ENCODE data around the gene RPTOR.

The RPTOR gene

DNA sequence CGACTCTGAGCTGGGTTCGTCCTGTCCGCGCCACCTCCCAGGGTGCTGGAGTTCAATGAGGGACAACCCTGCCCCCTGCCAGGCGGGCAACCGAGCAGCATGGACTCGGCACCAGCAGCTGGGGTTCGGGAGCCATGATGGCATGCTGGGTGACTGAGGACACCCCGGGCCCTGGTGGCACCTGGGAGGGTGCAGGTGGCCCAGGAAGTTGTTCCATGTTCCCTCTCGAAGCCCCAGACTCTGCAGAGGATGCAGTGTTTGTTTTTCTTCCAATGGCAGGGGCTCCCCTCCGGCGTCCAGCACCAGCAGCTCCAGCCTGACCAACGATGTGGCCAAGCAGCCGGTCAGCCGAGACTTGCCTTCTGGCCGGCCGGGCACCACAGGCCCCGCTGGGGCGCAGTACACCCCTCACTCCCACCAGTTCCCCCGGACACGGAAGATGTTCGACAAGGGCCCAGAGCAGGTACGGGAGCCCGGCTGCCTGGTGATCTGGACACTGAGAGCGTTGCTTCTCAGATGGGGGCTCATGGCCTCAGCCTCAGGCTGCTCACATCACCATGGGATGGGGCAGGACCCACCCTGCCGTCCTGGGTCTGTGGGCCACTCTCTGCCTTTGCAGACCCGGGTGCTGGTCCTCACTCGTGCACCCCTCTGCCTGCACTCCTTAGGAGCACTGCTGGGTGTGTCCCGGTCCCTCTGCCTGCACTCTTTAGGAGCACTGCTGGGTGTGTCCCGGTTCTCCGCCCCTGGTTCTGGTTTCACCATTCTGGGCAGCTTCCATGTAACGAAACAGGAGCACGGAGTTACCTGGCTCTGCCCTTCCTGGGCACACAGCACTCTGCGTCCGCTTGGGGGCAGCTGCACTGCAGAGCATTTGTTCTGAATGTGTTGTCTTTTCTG, 378.8 kb downstream of the RPTOR start:
- DNase-seq: no peak

DNA sequence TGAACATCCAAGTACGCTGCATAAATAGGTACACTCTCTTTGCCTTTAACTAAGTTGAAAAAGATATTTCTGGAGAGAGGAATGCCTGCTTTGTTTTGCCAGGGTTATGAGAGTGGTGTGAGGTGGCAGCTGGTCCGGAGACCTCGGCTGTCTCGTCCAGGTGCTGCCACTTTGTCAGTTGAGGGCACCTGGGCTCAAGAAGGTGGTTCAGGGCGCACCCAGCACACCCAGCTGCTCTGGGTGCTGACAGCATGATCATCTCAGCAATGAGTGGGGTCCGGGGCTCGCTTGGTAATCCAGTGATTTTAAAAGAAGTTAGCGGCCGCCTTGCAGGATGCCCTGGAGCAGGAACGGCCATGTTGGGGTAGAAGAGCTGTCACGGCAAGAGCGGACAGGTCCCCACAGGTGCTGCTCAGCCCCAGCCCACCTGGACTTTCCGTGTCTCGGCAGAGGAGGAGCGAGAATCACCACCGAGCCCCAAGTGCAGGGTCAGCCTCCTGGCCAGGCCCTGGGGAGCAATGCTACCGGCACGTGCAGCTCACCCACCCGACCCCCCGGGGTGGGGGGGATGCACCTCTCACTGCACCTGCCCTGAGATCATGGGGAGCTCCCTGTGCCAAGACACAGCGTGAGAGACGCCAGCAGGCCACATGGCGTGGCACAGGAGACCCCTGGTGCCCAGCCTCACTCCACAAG, 379.6 kb downstream of the RPTOR start:
- DNase-seq: no peak

DNA sequence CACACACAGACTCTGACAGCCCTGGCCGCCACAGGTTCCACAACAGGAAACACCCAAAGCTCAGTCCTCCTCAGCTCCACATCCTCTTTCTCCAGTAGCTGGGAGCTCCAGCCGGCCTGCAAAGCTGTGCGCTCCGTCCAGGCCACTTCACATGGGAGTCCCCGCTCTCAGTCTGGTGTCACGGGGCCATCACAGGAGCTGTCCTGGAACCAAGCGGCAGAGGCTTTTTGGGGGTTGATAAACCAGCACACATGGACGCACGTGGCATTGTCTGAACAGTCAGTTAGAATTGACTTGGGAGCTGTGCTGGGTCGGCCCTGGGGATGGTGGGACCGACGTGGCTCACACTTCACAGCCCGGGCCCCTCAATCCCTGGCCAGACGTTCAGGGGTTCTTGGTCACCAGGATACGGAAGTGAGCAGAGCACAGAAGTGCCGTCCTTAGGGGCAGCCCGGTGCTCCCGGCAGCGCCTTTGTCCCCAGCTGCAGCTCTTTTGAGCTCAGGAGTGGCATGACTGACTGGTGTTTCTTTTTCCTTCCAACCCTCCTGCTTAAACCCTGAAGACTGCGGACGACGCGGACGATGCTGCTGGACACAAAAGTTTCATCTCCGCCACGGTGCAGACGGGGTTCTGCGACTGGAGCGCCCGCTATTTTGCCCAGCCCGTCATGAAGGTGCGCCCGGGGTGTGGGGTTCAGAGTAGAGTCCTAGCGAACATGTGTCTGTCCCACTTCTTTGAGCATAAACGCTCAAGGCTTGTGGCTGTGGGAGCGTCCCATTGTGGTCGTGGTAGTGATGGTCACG, 380.4 kb downstream of the RPTOR start:
- DNase-seq: no peak

DNA sequence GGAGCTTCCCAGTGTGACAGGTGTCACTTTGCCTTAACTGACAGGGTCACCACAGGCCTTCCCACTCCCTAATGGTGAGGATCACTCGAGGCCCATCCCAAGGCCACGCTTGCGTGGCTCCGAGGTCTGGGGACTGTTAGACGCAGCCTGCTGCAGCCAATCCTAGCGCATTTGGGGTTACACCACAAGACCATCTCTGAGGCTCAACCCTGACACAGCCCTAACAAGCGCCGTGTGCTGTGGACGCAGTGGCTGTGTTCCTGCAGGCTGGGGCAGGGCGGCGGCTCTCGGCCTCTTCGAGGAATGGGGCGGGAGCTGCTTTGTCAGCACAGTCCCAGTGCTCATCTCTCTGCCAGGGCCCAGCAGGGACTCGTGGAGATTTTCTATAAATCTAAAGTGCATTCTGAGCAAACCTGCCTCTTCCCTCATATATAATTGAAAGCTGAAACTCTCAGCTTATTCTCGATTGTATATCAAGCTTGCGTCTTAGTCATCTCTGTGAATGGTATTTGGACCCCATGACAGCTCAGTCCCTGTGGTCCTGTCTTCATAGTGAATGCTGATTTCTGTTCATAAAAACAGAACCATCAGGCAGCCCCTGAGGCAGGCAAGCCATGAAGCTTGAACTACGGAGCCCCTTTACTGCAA, 381.2 kb downstream of the RPTOR start:
- DNase-seq: no peak

DNA sequence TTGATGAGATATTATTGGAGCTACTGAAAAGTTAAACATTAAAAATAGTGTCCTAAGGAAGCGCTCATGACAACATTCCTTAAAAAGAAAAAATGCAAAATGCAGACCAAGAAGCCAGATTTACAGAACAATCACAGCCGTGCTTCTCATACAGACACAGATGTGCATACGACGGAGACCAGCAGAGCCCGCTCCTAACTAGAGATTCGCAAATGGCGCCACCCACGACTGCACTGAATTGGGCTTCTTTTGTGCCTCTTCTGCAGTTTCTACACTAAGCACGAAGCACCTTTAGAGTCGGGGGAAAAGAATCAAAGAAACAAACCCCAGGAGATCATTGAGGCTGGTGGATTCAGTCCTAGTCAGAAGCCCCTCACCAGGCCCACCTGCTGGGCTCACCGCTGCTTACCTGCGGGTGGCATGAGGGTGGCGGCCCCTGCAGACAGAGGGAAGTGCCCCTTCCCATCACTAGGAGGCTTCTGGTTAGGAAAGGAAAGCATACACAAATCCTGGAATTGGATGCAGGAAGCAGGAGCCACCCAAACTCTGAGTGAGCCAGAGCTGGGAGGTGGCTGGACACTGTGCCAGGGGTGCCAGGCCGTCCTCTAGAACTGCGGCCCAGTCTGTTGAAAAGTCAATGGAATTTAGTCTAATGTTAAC, 382.1 kb downstream of the RPTOR start:
- no peak for DNase-seq

DNA sequence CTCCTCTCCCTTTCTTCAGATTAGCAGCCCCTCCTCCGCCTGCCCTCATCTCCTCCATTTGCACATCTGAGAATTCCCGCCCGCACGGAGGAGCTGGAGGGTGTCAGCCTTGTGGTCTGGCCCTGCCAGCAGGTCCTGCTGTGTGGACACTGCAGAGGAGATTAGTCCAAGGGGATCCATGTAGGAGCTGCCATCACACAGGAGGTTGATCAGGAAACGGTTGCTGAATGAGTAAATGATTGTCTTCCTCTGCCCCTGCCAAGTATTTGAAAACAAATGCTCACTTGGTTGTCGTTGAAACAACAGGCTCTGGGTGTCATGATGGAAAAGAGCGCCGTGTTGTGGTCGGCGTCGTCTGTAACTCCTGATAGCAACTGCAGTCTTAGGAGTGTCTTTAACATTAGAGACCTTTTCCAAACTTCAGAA, 383.2 kb downstream of the RPTOR start:
- no peak for DNase-seq

DNA sequence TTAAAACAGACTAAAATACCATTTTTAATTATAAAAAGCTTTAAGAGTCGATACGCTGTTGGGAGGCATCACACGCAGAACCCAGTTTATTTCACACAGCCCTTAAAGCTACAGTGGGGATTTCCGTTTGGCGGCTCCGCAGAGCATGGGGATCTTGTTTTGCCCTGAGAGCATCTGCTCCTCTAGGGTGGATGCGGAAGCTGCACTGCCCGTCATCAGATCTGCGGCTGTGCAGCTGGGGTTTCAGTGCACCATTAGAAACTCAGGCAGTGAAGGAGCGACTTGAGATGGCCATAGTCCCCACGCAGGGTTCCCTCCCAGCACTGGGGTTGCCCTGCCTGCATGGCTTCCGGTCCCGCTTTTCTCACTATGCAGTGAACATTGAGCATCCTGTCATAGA, 384.8 kb downstream of the RPTOR start:
- DNase-seq: no peak

DNA sequence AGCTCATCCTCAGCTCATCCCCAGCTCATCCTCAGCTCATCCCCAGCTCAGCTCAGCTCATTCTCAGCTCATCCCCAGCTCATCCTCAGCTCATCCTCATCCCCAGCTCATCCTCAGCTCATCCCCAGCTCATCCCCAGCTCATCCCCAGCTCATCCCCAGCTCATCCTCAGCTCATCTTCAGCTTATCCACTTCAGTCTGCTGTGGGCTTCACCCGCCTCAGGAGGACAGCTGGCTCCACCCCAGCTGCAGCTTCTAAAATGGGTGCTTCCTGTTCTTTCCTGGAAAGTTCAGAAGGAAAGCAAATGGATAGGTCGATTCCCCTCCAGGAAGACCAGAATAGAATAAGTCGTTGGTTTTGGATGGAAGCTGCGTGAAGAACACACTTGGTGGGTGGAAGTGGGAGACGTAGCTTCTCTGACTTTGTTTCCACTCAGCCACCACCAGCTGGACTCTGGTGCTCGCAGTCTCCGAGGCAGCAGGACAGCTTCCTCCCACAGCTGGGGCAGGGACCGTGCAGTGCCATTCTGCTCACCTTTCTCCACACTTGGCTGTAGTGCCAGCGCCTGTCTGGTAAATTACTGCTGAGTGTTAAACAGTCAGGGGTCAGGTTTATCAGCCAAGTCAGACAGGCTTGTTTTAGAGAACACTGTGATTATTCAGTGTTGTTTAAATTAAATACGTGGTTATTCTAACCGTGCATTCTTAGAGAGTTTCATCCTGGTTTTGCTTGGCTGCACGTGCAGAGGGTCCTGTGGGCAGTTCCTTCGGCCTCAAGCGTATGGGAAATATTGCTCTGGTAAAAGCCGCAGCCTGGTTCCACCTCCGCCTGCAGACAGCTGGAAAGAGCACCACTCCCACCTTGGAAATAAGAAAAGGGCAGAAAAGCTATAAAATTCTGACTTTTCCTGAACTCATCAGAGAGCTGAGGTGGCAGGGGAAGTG, 386.0 kb downstream of the RPTOR start:
- no peak for DNase-seq

DNA sequence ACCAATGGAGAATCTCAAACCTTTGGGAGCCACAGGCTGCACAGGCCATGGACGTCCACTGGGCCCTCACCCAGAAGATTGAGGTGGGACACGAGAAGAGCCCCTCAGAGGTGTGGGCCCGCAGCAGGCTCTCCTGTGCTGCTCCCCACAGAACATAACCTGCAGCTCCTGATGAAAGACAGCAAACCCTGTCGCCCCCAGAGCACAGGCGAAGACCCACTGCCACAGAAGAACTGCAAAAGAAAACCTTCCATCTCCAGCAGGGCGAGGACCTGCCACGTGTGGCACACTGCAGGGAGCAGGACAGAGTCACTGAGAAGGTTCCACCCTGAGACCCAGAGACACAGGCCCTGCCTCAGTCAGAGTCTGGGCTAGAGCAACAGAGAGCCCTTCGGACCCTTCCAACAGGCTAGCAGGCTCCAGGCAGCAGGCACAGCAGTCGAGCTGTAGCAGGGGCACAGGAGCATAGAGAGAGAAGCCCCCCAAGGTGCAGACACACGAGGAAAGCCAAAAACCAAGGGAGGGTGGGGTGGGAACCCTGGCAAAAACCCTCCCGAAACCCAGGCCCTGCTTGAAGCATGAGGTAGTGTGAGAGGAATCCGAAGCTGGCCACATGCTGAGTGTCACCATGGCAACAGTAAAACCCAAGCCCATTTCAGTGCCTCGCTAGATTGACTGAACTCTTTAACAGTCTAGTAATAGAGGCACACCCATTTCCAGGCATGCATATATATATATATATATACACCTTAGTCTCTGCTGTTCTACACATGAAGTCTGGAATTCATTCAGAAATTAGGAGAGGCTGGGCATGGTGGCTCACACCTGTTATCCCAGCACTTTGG, 387.0 kb downstream of the RPTOR start:
- DNase-seq: no peak

DNA sequence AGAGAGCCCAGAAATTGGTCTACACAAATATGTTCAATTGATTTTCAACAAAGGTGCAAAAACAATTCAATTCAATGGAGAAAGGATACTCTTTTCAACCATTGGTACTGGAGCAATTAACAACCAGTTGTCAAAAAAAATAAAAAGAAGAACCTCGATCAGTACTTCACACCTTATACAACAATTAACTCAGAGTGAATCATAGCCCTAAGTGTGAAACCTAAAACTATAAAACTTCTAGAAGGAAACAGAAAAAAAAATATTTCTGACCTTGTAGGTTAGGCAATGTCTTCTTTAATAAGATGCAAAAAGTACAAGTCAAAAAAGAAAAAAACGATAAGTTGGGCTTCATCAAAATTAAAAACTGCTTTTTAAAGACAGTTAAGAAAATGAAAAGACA, 390.9 kb downstream of the RPTOR start:
- no peak for DNase-seq

DNA sequence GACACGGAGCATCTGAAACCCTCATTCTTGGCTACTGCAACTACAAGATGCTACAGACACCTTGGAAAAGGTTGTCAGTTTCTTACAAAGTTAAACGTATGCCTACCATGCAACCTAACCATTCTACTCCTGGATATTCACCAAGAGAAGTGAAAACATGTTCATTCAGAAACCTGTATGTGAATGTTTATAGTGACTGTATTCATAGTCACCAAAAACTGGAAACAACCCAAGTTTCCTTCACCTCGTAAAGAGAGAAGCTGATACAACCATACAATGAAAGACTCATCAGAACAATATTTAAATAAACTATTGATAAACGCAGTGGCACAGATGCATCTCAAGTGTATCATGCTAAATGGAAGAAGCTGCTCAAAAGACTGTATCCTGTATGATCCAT, 391.6 kb downstream of the RPTOR start:
- no peak for DNase-seq

DNA sequence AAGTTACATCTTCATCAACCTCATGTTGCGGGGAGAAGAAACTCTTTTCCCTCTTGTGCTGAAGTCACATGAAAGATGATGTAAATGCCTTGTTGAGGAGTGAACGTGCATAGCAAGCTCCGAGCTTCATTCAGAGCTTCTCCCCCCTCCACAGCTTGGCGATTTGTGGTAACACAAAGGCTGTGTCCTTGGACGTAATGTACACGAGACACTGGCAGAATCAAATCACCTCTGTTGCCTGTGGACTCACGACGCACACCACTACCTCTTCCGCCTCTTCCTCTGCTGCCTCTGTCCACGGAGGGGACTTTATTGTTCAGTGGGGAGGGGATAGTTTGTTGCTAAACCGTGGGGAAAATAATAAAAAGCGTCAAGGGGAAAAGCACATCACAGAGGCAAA, 392.1 kb downstream of the RPTOR start:
- DNase-seq: no peak

DNA sequence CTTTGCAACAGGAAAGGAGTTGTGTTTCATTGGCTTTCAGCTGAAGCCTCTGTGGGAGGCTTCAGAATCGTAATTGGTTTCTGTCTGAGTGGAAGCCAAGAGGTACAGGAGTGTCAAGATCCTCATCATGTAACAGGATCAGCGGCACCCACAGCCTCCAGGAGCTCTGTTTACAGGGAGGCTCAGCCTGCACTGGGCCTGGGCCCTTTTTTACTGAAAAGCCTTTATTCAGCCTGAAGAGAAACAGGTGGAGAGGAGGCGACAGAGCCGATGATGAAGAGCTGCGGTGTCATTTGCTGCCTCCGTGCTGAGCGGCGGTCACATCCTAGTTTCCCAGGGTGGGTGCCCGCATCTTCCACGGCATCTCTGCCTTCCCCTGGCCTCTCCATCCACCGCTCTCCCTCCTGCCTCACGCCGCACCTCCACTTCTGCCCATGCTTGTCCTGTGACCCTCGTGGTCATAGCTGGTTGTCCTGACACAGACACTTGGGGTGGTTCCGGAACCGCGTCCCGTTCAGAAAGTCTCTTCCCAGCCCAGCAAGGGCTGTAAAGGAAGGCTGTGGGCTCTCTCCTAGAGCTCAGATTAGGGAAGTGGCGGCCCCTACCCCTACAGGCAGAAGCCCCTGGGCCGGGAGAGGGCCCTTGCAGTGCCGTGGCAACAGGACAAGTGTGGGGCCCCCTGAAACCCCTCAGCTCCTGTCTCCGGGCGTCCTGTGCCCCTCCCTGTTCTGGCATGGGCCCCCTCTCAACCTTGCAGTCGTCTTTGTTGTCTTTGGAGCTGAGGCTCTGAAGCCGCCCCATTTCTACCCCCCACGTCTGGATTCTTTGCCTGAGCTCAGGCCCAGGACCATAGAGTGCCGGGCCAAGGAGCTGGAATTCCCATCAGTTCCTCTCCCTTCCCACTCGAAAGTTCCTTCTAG, 393.1 kb downstream of the RPTOR start:
- no peak for DNase-seq

DNA sequence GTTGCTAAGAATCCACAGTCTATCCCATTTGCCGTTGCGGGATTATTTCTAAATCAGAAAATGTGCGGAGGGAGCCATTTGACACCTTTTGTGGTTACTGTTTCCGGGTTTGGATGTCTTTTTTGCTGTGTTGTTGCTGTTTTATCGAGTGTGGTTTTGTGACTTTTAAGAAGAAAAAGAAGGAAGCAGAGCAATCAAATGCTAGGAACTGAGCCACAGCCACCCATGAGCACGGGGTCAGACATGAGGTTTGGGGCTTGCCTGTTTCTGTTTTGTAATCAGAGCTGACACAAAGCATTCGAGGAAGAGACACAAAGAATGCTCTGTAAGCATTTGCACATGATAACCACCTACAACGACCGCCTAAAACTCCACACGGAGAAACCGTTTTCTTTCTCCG, 393.9 kb downstream of the RPTOR start:
- peak in 1 of 2 experiments; percentile 7 for DNase-seq

DNA sequence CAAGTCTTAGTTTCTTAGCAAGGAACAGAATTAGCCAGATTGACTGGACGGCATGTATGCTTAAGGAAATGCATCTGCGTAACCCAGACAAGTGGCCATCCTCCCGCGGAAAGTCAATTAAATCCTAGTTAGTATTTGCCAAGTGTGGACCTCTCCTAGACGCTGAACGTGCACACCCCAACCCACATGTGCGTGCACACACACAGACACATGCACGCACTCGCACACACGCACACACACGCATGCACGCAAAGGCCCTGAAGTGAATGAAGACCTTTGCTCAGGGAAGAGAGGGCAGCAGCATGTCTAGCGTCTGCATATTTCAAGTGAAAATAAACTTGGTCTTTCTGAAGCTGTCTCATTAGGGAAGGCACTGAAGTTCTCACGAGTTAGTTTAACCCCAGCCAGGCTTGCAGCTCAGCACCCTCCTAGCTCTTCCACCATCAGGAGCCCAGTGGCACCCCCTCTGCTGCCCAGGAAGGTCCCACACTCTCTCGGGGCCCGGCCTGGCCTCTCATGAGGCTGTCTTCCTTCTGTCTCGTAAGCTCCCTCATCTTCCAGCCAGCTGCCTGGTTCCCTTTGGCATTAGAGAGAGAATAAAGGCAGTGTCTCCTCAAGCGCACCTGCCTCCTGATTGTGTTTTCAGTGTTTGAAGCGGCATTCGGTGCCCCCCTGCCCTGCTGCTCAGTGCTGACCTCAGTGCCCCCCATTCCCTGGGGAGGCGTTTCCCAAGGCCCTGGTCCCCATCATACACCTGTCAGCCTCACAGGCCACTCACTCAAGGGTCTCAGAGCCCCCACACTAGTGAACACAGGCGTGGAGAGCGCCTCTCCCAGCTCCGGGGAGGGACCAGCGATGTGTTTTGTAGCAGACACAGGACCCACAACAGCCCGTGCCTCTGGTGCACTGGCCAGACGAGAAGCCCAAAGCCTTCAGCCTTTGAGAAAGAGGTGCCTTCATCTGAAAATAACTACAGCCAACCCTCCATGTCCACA, 394.8 kb downstream of the RPTOR start:
- DNase-seq: no peak

DNA sequence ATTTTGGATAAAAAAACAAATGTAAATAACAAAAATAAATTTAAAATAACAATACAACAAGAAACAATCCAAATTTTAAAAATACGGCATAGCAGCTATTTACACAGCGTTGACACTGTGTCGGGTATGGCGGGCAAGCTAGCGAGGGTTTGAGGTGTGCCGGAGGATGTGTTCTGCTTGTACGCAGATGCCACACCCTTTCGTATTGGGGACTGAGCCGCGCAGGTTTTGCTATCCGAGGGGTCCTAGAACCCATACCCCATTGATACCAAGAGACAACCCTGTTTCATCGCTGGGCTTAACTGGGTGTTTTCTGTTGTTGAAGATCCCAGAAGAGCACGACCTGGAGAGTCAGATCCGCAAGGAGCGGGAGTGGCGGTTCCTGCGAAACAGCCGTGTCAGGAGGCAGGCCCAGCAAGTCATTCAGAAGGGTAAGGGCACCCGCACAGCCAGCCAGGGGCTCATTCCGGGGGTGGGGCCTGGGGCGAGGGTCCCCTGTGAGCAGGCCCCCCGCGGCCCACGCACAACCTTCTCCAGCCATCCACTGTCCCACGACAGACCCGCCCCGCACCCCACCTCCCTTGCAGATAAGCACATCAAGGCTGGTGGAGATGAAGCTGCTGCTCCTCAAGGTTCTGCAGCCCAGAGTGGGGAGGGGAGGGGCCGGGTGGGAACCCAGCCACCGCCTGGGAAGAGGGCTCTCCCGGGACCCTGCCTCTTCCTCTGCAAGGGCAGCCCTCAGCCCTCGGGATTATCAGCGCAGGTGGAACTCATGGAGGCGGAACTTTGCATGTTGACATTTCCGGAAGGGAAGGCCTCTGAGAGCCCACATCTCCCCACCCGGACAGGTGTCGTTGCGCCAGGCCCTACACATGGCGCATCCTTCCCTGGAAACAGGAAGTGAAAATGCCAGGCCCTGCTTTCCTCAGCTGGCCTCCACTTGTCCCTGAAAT, 395.8 kb downstream of the RPTOR start:
- DNase-seq: no peak

DNA sequence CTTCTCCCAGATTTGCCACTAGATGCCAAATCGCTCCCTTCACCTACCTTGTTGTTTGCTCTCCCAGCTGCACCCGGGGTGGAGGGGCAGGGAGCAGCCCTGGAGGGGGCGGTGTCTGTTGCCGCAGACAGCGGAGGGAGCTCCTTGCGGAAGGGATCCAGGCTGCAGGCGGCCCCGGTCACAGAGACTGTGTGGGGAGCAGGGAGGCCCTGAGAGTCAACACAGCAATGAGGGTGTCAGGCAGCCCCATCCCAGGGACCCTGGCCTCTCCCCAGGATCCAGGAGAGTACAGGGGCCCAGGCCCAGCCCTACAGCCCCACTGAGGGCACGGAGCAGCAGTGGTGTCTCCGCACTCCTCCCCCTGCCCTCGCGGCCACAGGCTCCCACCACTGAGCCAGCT, 396.5 kb downstream of the RPTOR start:
- no peak for DNase-seq

Measured in stimulated activated CD4-positive, alpha-beta T cell treated with anti-CD3 and anti-CD28 coated beads, Interleukin-4, amount 100 ng/mL, for 4 hours (primary cell).